ENCODE results near the gene DCDC2B. TPM values are rescaled to one million over a fixed set of nuclear protein-coding genes. Genes with fewer than 3 reads are reported as not detected.

DCDC2B gene
- total and polyA plus RNA-seq, 7 donors: 0.04 TPM; not detected in 6

GRCh38 chr1:32194984-32195383 lies 13.9 kb upstream of the DCDC2B start:
- intact Hi-C loops (cut with DNase I): no loop called here
- peak overlapping the region; percentile 94 for H3K27ac ChIP-seq
- H3K4me3 ChIP-seq: no peak overlapping the region
- H3K27me3 ChIP-seq (ENCODE audit: insufficient read depth in 3 of 3, low read length in 2 of 3): no peaks in the 10 kb centered on the region
- WGBS, 3 donors: 87 to 96% (median 91%) methylated on average over 6 of the region's 6 CpGs
- peak in 1 of 2 donors; percentile 37 for DNase-seq
- TF ChIP-seq CTCF (IDR thresholded peaks at IDR 0.05): no peak
- peaks cover 41% of the 10 kb centered on the region for H3K4me1 ChIP-seq
- no peak for ATAC-seq
- H3K9me3 ChIP-seq: no peaks in the 10 kb centered on the region
- peaks cover 28 to 84% of the 10 kb centered on the region in 2 donors for H3K36me3 ChIP-seq (ENCODE audit: insufficient read depth in 1 of 2, low read depth in 1 of 2)

GRCh38 chr1:32195531-32195930 lies 13.4 kb upstream of the DCDC2B start:
- intact Hi-C loops (cut with DNase I): no loop called here
- WGBS, 3 donors: 76 to 80% (median 78%) methylated on average over 3 of the region's 3 CpGs
- TF ChIP-seq CTCF (IDR thresholded peaks at IDR 0.05): no peak

GRCh38 chr1:32195972-32196823 lies 12.7 kb upstream of the DCDC2B start:
- Histone ChIP-seq H3K27me3 (ENCODE audit: insufficient read depth in 3 of 3, low read length in 2 of 3) (no peaks in the 10 kb centered on the region), H3K9me3 (no peaks in the 10 kb centered on the region), H3K36me3 (ENCODE audit: insufficient read depth in 1 of 2, low read depth in 1 of 2) (peaks cover 26 to 72% of the 10 kb centered on the region in 2 donors), H3K4me1 (peaks cover 43% of the 10 kb centered on the region), H3K27ac (peak overlapping the region; percentile 94), H3K4me3 (no peak overlapping the region)
- DNase-seq: peak in 1 of 2 donors; percentile 20
- intact Hi-C loops (cut with DNase I): no loop called here
- TF ChIP-seq CTCF (IDR thresholded peaks at IDR 0.05): no peak
- no peak for ATAC-seq

More at GRCh38 chr1:32195531-32195930, 13.4 kb upstream of the DCDC2B start:
- H3K4me1 ChIP-seq: peaks cover 42% of the 10 kb centered on the region
- no peak overlapping the region for H3K4me3 ChIP-seq
- no peaks in the 10 kb centered on the region for H3K27me3 ChIP-seq (ENCODE audit: insufficient read depth in 3 of 3, low read length in 2 of 3)
- peaks cover 26 to 78% of the 10 kb centered on the region in 2 donors for H3K36me3 ChIP-seq (ENCODE audit: insufficient read depth in 1 of 2, low read depth in 1 of 2)
- no peaks in the 10 kb centered on the region for H3K9me3 ChIP-seq
- H3K27ac ChIP-seq: peak overlapping the region; percentile 94
- ATAC-seq: no peak
- peak in 1 of 2 donors; percentile 40 for DNase-seq

GRCh38 chr1:32197074-32197473 lies 11.8 kb upstream of the DCDC2B start:
- 76 to 94% (median 93%) methylated on average over 1 of the region's 1 CpG for WGBS, 3 donors
- ATAC-seq (no peak), DNase-seq (peak in 1 of 2 donors; percentile 38)
- Histone ChIP-seq H3K27ac (peak overlapping the region; percentile 94), H3K4me3 (no peak overlapping the region), H3K4me1 (peaks cover 52% of the 10 kb centered on the region), H3K27me3 (ENCODE audit: insufficient read depth in 3 of 3, low read length in 2 of 3) (no peaks in the 10 kb centered on the region), H3K9me3 (no peaks in the 10 kb centered on the region), H3K36me3 (ENCODE audit: insufficient read depth in 1 of 2, low read depth in 1 of 2) (peaks cover 20 to 63% of the 10 kb centered on the region in 2 donors)
- intact Hi-C loops (cut with DNase I): no loop called here
- no peak for TF ChIP-seq CTCF (IDR thresholded peaks at IDR 0.05)
